Activated B cell treated with CpG ODN at 0.5 μM for 24 hours (primary cell): ENCODE results near the gene ELOVL7. TPM values are rescaled to one million over a fixed set of nuclear protein-coding genes. Genes with fewer than 3 reads are reported as not detected.
"Not testable (repeated sequence)": the region's sequence is repeated elsewhere in the genome, so short reads cannot be mapped to it uniquely, and the experiment has no call there.

Experiments used
- ATAC-seq: fragments of 200-7000 bp; cut with Tn5 transposase; one replicate; pipeline ENCODE4 v1.10.0; 2021; ENCODE audit warnings: low read depth, mild to moderate bottlenecking, moderate library complexity
- CTCF ChIA-PET: fragments of 350-600 bp; sonication (Branson Sonifier 250); formaldehyde crosslinking; loops from one replicate; lab custom pipeline; 2021; ENCODE audit warnings: antibody characterized with exemption; lab: Charles Lee
- POLR2A ChIA-PET: fragments of 350-600 bp; sonication (Branson Sonifier 250); formaldehyde crosslinking; loops from one replicate; lab custom pipeline; 2021; ENCODE audit warnings: antibody characterized with exemption; lab: Charles Lee
- DNase-seq: peaks from one replicate; pipeline ENCODE4 v3.0.0; 2022
- H3K27ac Mint-ChIP-seq: one replicate; pipeline ENCODE4 v1.8.0; 2020; ENCODE audit warnings: mixed read lengths
- H3K27me3 Mint-ChIP-seq: one replicate; pipeline ENCODE4 v1.8.0; 2021; ENCODE audit warnings: mixed read lengths
- H3K36me3 Mint-ChIP-seq: one replicate; pipeline ENCODE4 v1.8.0; 2021; ENCODE audit warnings: low read depth, mixed read lengths
- H3K4me1 Mint-ChIP-seq: one replicate; pipeline ENCODE4 v1.8.0; 2021; ENCODE audit warnings: mixed read lengths
- H3K4me3 Mint-ChIP-seq: one replicate; pipeline ENCODE4 v1.8.0; 2020; ENCODE audit warnings: mild to moderate bottlenecking, mixed read lengths
- H3K9me3 Mint-ChIP-seq: one replicate; pipeline ENCODE4 v1.8.0; 2020; ENCODE audit warnings: mixed read lengths
- intact Hi-C: fragments of 100-400 bp; cut with micrococcal nuclease; formaldehyde crosslinking; loops from one replicate; pipeline ENCODE4 v1.15.1; 2024
- total RNA-seq: library from RNA; stranded (reverse); gene quantifications from 2 replicates; pipeline ENCODE4 v1.2.3, GENCODE V29; 2022
- TF ChIP-seq, protein P1 (sequence below): fragments of 200-600 bp; IDR thresholded peaks from one replicate; pipeline ENCODE4 v1.8.0; 2022; ENCODE audit warnings: antibody characterized with exemption, mild to moderate bottlenecking

Gene ELOVL7
- total RNA-seq, 1 donor from 2014 or later = 0.69 TPM

DNA sequence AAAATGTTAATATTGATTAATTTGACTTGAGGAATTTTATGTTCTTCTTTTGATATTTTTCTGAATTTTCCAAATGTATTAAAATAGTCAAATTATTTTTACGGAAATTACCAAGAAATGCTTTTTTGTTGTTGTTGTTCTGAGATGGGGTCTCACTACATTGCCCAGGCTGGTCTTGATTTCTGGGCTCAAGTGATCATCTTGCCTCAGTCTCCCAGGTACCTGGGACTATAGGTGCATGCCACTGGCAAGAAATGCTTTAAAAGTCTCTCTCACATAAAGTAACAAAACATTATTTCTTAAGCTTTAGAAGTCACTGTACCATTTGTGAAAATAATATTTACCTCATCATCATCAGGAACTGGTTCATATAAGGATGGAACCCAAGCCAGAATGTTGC, 43.0 kb upstream of the ELOVL7 start:
- ATAC-seq = no peak
- H3K4me3 Mint-ChIP-seq = no peak overlapping the region
- no peaks in the 10 kb centered on the region for H3K27me3 Mint-ChIP-seq
- intact Hi-C loops = no loop called here
- no peak for DNase-seq
- H3K27ac Mint-ChIP-seq = no peak overlapping the region
- ChIA-PET POLR2A (no interaction called here), CTCF (no interaction called here)
- H3K9me3 Mint-ChIP-seq = no peaks in the 10 kb centered on the region
- H3K4me1 Mint-ChIP-seq = no peaks in the 10 kb centered on the region
- TF ChIP-seq, protein P1, sequence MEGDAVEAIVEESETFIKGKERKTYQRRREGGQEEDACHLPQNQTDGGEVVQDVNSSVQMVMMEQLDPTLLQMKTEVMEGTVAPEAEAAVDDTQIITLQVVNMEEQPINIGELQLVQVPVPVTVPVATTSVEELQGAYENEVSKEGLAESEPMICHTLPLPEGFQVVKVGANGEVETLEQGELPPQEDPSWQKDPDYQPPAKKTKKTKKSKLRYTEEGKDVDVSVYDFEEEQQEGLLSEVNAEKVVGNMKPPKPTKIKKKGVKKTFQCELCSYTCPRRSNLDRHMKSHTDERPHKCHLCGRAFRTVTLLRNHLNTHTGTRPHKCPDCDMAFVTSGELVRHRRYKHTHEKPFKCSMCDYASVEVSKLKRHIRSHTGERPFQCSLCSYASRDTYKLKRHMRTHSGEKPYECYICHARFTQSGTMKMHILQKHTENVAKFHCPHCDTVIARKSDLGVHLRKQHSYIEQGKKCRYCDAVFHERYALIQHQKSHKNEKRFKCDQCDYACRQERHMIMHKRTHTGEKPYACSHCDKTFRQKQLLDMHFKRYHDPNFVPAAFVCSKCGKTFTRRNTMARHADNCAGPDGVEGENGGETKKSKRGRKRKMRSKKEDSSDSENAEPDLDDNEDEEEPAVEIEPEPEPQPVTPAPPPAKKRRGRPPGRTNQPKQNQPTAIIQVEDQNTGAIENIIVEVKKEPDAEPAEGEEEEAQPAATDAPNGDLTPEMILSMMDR = no peak
- peaks cover 24% of the 10 kb centered on the region for H3K36me3 Mint-ChIP-seq

DNA sequence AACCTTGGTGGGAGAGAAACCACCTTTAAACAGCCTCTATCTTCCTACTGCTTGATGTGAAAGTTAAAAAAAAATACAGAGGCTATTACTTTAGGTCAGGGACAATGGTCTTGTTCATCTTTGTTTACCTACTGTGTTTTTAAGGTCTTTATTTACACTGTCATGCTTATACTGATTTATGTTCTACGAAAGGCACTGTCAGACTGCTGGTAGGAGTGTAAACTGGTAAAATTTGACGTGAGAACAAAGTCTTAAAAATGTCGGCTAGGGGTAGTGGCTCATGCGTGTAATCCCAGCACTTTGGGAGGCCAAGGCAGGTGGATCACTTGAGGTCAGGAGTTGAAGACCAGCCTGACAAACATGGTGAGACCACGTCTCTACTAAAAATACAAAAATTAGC, 42.1 kb upstream of the ELOVL7 start:
- Mint-ChIP-seq H3K36me3 (peaks cover 24% of the 10 kb centered on the region), H3K27me3 (no peaks in the 10 kb centered on the region), H3K4me1 (no peaks in the 10 kb centered on the region), H3K4me3 (no peak overlapping the region), H3K9me3 (peaks cover 3% of the 10 kb centered on the region), H3K27ac (no peak overlapping the region)
- ChIA-PET CTCF (no interaction called here), POLR2A (no interaction called here)
- ATAC-seq (no peak), DNase-seq (no peak)
- TF ChIP-seq, protein P1 = no peak
- intact Hi-C loops = no loop called here

DNA sequence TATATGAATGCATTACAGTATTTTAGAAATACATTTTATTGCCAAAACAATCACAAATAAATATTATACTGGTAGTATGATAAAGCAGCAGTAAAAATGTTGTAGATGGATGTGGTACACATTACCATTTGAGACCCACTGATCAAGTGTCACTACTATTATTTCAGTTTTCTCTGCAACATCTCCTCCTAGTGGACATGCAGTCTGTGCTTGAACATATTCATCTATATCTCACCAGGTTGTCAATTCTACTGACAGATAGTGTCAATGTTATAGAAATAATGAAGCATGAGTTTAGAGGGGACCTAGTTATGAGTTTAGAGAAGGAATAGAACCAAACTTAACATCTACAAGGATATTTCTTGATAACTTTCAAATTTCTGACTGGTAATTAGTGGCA, 39.2 kb upstream of the ELOVL7 start:
- DNase-seq = no peak
- TF ChIP-seq, protein P1 = no peak
- CTCF ChIA-PET = no interaction called here
- Mint-ChIP-seq H3K4me1 (no peaks in the 10 kb centered on the region), H3K27me3 (no peaks in the 10 kb centered on the region), H3K4me3 (no peak overlapping the region), H3K9me3 (peaks cover 6% of the 10 kb centered on the region), H3K27ac (no peak overlapping the region), H3K36me3 (peaks cover 14% of the 10 kb centered on the region)
- POLR2A ChIA-PET = no interaction called here
- intact Hi-C loops = loop anchor here (1.0 kb wide), 1 partner anchor 206 kb away; no protein-coding TSS in a partner anchor
- no peak for ATAC-seq

DNA sequence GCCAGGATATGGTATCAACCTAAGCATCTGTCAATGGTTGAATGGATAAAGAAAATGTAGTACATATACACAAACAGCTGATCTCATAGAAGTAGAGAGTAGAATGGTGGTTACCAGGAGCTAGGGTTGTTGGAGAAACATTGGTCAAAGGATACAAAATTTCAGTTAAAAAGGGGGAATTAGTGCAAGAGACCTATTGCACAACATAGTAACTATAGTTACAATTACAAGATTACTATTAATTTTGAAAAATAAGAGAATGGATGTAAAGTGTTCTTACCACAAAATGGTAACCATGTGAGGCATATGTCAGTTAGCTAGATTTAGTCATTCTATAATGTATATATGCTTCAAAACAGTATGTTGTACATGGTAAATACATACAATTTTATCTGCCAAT, 28.8 kb upstream of the ELOVL7 start:
- Mint-ChIP-seq H3K36me3 (peaks cover 18% of the 10 kb centered on the region), H3K27ac (no peak overlapping the region), H3K27me3 (no peaks in the 10 kb centered on the region), H3K9me3 (peaks cover 21% of the 10 kb centered on the region), H3K4me3 (no peak overlapping the region), H3K4me1 (no peaks in the 10 kb centered on the region)
- DNase-seq (no peak), ATAC-seq (no peak)
- CTCF ChIA-PET = no interaction called here
- TF ChIP-seq, protein P1 = no peak
- POLR2A ChIA-PET = no interaction called here
- intact Hi-C loops = no loop called here

DNA sequence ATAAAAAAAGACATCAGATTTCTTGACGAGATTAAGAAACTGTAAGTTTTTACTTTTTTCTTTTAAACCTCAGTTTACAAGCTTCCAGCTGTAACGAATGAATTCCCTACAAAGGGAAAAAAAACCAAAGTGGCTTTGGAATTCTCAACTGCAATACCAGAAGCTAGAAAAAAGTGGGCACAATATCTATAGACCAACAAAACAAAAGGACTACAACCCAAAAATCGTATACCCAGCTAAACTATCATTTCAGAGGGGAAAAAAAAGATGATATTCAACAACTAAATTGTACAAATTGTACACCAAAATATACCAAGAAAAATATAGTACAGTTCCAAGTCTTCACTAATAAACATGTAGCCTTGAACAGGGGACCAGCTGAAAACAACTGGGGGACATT, 26.8 kb upstream of the ELOVL7 start:
- intact Hi-C loops = no loop called here
- DNase-seq (no peak), ATAC-seq (no peak)
- Mint-ChIP-seq H3K27ac (no peak overlapping the region), H3K36me3 (peaks cover 18% of the 10 kb centered on the region), H3K9me3 (peaks cover 21% of the 10 kb centered on the region), H3K27me3 (no peaks in the 10 kb centered on the region), H3K4me3 (no peak overlapping the region), H3K4me1 (no peaks in the 10 kb centered on the region)
- TF ChIP-seq, protein P1 = no peak
- CTCF ChIA-PET = interaction anchor here (0.7 kb wide), 1 partner anchor 22 kb away, joined by 3 read pairs; no protein-coding TSS in a partner anchor
- POLR2A ChIA-PET = no interaction called here

DNA sequence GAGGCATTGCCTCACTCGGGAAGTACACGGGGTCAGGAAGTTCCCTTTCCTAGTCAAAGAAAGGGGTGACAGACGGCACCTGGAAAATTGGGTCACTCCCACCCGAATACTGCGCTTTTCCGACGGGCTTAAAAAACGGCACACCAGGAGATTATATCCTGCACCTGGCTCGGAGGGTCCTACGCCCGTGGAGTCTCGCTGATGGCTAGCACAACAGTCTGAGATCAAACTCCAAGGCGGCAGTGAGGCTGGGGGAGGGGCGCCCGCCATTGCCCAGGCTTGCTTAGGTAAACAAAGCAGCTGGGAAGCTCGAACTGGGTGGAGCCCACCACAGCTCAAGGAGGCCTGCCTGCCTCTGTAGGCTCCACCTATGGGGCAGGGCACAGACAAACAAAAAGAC, 16.5 kb upstream of the ELOVL7 start:
- intact Hi-C loops, ATAC-seq, H3K27ac Mint-ChIP-seq, H3K4me3 Mint-ChIP-seq, DNase-seq, H3K36me3 Mint-ChIP-seq, H3K4me1 Mint-ChIP-seq, POLR2A ChIA-PET, CTCF ChIA-PET, H3K9me3 Mint-ChIP-seq, H3K27me3 Mint-ChIP-seq: not testable (repeated sequence)
